GM12878 (cell line): ENCODE results near the gene MYDGF. TPM values are rescaled to one million over a fixed set of nuclear protein-coding genes. Genes with fewer than 3 reads are reported as not detected.

ENCODE experiments used
- BRCA1 ChIP-seq: IDR thresholded peaks from 2 replicates; pipeline ENCODE4 v1.6.1; 2011; ENCODE audit warnings: low read depth, low read length, improper control_type of control experiment
- CBX3 ChIP-seq: fragments of 200-600 bp; sonication (generic); IDR thresholded peaks from 2 replicates; pipeline ENCODE4 v1.6.1; 2016; ENCODE audit warnings: low read depth, borderline replicate concordance
- HDGF ChIP-seq: fragments of 450-650 bp; IDR thresholded peaks from 2 replicates; pipeline ENCODE4 v1.6.1; 2016; ENCODE audit warnings: antibody characterized with exemption
- SMARCA5 ChIP-seq: fragments of 450-650 bp; IDR thresholded peaks from 2 replicates; pipeline ENCODE4 v1.6.1; 2017; ENCODE audit warnings: mild to moderate bottlenecking
- USF1 ChIP-seq: IDR thresholded peaks from 2 replicates; pipeline ENCODE4 v1.6.1; 2011; ENCODE audit warnings: borderline replicate concordance, low read depth, mild to moderate bottlenecking, moderate library complexity, mixed read lengths, low read length; ENCODE audit not compliant: insufficient read depth; ENCODE audit errors: extremely low read length
- ZBTB40 ChIP-seq: fragments of 450-650 bp; IDR thresholded peaks from 2 replicates; pipeline ENCODE4 v1.6.1; 2016; ENCODE audit warnings: mild to moderate bottlenecking, moderate library complexity, borderline replicate concordance
- ZSCAN29 ChIP-seq: fragments of 450-650 bp; IDR thresholded peaks from 2 replicates; pipeline ENCODE4 v1.6.1; 2017; ENCODE audit warnings: mild to moderate bottlenecking, moderate library complexity
- polyA plus RNA-seq, 11 experiments: library from polyadenylated mRNA; depleted of rRNA in 4 of 11; unstranded in 6 of 11; stranded (reverse) in 5 of 11; fragments of >200 nt; fragmentation: Nextera tagmentation in 4 of 11; fragmentation: Illumina TruSeq in 1 of 11; extraction: Ambion mirVana in 4 of 11; extraction: Trizol in 1 of 11; gene quantifications; 1 replicate in 1 of 11; 2 replicates in 10 of 11; pipeline versions ENCODE4 v1.2.1 to v1.2.3, GENCODE V29; 2011 to 2016; ENCODE audit warnings: inconsistent platforms in 2 of 11, missing spikeins in 2 of 11, low read depth in 1 of 11
- total RNA-seq, 4 experiments: library from RNA; depleted of rRNA in 3 of 4; stranded (reverse); fragments of >200 nt in 3 of 4; fragmentation: Illumina TruSeq in 1 of 4; extraction: Trizol in 1 of 4; gene quantifications; 2 replicates each; pipeline versions ENCODE4 v1.2.1 to v1.2.3, GENCODE V29; 2013 to 2021
- TF ChIP-seq, protein P1 (sequence below): IDR thresholded peaks from 2 replicates; pipeline ENCODE4 v1.6.1; 2012; ENCODE audit warnings: improper control_type of control experiment, low read depth, low read length; ENCODE audit not compliant: insufficient replicate concordance
- TF ChIP-seq, protein P2 (sequence below): fragments of 450-650 bp; IDR thresholded peaks from 2 replicates; pipeline ENCODE4 v1.6.1; 2014; ENCODE audit warnings: mild to moderate bottlenecking
- TF ChIP-seq, protein P3 (sequence below): fragments of 450-650 bp; formaldehyde crosslinking; IDR thresholded peaks from 2 replicates; pipeline ENCODE4 v1.5.0; 2022; ENCODE audit warnings: mild to moderate bottlenecking, missing genetic modification characterization

Gene MYDGF
- total and polyA plus RNA-seq, 10 of the 15 experiments (the other 5 are each of a cell fraction or from before 2014, with no cell fraction given): 2.3 to 196 (median 57.5) TPM

- TF ChIP-seq, protein P1, sequence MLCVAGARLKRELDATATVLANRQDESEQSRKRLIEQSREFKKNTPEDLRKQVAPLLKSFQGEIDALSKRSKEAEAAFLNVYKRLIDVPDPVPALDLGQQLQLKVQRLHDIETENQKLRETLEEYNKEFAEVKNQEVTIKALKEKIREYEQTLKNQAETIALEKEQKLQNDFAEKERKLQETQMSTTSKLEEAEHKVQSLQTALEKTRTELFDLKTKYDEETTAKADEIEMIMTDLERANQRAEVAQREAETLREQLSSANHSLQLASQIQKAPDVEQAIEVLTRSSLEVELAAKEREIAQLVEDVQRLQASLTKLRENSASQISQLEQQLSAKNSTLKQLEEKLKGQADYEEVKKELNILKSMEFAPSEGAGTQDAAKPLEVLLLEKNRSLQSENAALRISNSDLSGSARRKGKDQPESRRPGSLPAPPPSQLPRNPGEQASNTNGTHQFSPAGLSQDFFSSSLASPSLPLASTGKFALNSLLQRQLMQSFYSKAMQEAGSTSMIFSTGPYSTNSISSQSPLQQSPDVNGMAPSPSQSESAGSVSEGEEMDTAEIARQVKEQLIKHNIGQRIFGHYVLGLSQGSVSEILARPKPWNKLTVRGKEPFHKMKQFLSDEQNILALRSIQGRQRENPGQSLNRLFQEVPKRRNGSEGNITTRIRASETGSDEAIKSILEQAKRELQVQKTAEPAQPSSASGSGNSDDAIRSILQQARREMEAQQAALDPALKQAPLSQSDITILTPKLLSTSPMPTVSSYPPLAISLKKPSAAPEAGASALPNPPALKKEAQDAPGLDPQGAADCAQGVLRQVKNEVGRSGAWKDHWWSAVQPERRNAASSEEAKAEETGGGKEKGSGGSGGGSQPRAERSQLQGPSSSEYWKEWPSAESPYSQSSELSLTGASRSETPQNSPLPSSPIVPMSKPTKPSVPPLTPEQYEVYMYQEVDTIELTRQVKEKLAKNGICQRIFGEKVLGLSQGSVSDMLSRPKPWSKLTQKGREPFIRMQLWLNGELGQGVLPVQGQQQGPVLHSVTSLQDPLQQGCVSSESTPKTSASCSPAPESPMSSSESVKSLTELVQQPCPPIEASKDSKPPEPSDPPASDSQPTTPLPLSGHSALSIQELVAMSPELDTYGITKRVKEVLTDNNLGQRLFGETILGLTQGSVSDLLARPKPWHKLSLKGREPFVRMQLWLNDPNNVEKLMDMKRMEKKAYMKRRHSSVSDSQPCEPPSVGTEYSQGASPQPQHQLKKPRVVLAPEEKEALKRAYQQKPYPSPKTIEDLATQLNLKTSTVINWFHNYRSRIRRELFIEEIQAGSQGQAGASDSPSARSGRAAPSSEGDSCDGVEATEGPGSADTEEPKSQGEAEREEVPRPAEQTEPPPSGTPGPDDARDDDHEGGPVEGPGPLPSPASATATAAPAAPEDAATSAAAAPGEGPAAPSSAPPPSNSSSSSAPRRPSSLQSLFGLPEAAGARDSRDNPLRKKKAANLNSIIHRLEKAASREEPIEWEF: no peak
- TF ChIP-seq CBX3 (no peak), USF1 (no peak), BRCA1 (no peak), ZSCAN29 (no peak), HDGF (no peak; the same call in 1 of the 2 replicates), SMARCA5 (peak; percentile 99), ZBTB40 (no peak)
- TF ChIP-seq, protein P2, sequence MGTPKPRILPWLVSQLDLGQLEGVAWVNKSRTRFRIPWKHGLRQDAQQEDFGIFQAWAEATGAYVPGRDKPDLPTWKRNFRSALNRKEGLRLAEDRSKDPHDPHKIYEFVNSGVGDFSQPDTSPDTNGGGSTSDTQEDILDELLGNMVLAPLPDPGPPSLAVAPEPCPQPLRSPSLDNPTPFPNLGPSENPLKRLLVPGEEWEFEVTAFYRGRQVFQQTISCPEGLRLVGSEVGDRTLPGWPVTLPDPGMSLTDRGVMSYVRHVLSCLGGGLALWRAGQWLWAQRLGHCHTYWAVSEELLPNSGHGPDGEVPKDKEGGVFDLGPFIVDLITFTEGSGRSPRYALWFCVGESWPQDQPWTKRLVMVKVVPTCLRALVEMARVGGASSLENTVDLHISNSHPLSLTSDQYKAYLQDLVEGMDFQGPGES: no peak
- TF ChIP-seq, protein P3, sequence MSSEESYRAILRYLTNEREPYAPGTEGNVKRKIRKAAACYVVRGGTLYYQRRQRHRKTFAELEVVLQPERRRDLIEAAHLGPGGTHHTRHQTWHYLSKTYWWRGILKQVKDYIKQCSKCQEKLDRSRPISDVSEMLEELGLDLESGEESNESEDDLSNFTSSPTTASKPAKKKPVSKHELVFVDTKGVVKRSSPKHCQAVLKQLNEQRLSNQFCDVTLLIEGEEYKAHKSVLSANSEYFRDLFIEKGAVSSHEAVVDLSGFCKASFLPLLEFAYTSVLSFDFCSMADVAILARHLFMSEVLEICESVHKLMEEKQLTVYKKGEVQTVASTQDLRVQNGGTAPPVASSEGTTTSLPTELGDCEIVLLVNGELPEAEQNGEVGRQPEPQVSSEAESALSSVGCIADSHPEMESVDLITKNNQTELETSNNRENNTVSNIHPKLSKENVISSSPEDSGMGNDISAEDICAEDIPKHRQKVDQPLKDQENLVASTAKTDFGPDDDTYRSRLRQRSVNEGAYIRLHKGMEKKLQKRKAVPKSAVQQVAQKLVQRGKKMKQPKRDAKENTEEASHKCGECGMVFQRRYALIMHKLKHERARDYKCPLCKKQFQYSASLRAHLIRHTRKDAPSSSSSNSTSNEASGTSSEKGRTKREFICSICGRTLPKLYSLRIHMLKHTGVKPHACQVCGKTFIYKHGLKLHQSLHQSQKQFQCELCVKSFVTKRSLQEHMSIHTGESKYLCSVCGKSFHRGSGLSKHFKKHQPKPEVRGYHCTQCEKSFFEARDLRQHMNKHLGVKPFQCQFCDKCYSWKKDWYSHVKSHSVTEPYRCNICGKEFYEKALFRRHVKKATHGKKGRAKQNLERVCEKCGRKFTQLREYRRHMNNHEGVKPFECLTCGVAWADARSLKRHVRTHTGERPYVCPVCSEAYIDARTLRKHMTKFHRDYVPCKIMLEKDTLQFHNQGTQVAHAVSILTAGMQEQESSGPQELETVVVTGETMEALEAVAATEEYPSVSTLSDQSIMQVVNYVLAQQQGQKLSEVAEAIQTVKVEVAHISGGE: no peak
Measured at GRCh38 chr19:4633140-4633967, 36.8 kb downstream of the MYDGF start (continued).
